Urinary bladder (tissue), 4 donors: Measurements from ENCODE around the gene TDRD5. TPM values are rescaled to one million over a fixed set of nuclear protein-coding genes. Genes with fewer than 3 reads are reported as not detected.

Source experiments
- DNase-seq: peaks from one replicate; pipeline ENCODE4 v3.0.0-alpha.2; 2015; ENCODE audit errors: extremely low spot score
- H3K27ac ChIP-seq: one replicate; pipeline ENCODE4 v1.5.1; 2013; ENCODE audit warnings: low read depth, mild to moderate bottlenecking, moderate library complexity
- H3K36me3 ChIP-seq: one replicate; pipeline ENCODE4 v1.6.1; 2013; ENCODE audit warnings: mild to moderate bottlenecking, moderate library complexity; ENCODE audit not compliant: insufficient read depth
- H3K4me1 ChIP-seq: one replicate; pipeline ENCODE4 v1.6.1; 2013; ENCODE audit warnings: mild to moderate bottlenecking, moderate library complexity; ENCODE audit not compliant: insufficient read depth
- H3K4me3 ChIP-seq: one replicate; pipeline ENCODE4 v1.5.1; 2013; ENCODE audit warnings: low read depth, low read length
- WGBS: extraction: QIAGEN DNeasy Blood & Tissue Kit; methylation state at CpG from one replicate; pipeline ENCODE4 v1.1.7; 2013; 5-methylcytosine and 5-hydroxymethylcytosine counted together
- polyA plus RNA-seq: library from polyadenylated mRNA; stranded (reverse); fragments of 200-250 nt; gene quantifications from one replicate; pipeline ENCODE4 v1.2.3, GENCODE V29; 2013
- total RNA-seq: library from RNA; depleted of rRNA; stranded (reverse); fragments of >200 nt; gene quantifications from one replicate; pipeline ENCODE4 v1.2.3, GENCODE V29; 2014
- donor health status: healthy with polysubstance abuse.
- donor health status: healthy.

Gene TDRD5
- total and polyA plus RNA-seq, 2 donors = 0.13 to 1.1 TPM

- Histone ChIP-seq H3K4me1 (peaks cover 3% of the 10 kb centered on the region), H3K4me3 (peak overlapping the region; percentile 19), H3K36me3 (no peaks in the 10 kb centered on the region), H3K27ac (no peak overlapping the region)
- WGBS = 4% methylated on average over 60 of the region's 60 CpGs
- DNase-seq = peak; percentile 18
Observed at GRCh38 chr1:179586107-179586823, 5.4 kb upstream of the TDRD5 start.

- WGBS = 96% methylated on average over 6 of the region's 6 CpGs
- peaks cover 3% of the 10 kb centered on the region for H3K4me1 ChIP-seq
- no peak overlapping the region for H3K4me3 ChIP-seq
- H3K36me3 ChIP-seq = no peaks in the 10 kb centered on the region
- DNase-seq = no peak
- H3K27ac ChIP-seq = no peak overlapping the region
Observed at GRCh38 chr1:179587336-179587735, 4.3 kb upstream of the TDRD5 start.

GRCh38 chr1:179588425-179589024, 3.1 kb upstream of the TDRD5 start:
- Histone ChIP-seq H3K36me3 (no peaks in the 10 kb centered on the region), H3K4me3 (no peak overlapping the region)
- WGBS = 89% methylated on average over 18 of the region's 18 CpGs

GRCh38 chr1:179589509-179589908, 2.1 kb upstream of the TDRD5 start:
- Histone ChIP-seq H3K4me3 (no peak overlapping the region), H3K36me3 (no peaks in the 10 kb centered on the region), H3K27ac (no peak overlapping the region), H3K4me1 (peaks cover 3% of the 10 kb centered on the region)
- DNase-seq = no peak
- 77% methylated on average over 4 of the region's 4 CpGs for WGBS

More at GRCh38 chr1:179588425-179589024, 3.1 kb upstream of the TDRD5 start:
- DNase-seq = no peak
- no peak overlapping the region for H3K27ac ChIP-seq
- peaks cover 3% of the 10 kb centered on the region for H3K4me1 ChIP-seq

GRCh38 chr1:179590671-179591070, 961 bp upstream of the TDRD5 start:
- H3K27ac ChIP-seq = no peak overlapping the region
- peaks cover 3% of the 10 kb centered on the region for H3K4me1 ChIP-seq
- no peak for DNase-seq
- no peak overlapping the region for H3K4me3 ChIP-seq
- H3K36me3 ChIP-seq = no peaks in the 10 kb centered on the region
- 83% methylated on average over 11 of the region's 11 CpGs for whole genome bisulfite sequencing

- Histone ChIP-seq H3K4me3 (no peak overlapping the region), H3K36me3 (no peaks in the 10 kb centered on the region), H3K27ac (no peak overlapping the region), H3K4me1 (peaks cover under 1% of the 10 kb centered on the region)
- DNase-seq = no peak
- WGBS = 28% methylated on average over 7 of the region's 7 CpGs
Observed at GRCh38 chr1:179591253-179591591, 410 bp upstream of the TDRD5 start.

GRCh38 chr1:179598631-179599030, 7.0 kb downstream of the TDRD5 start:
- Histone ChIP-seq H3K27ac (no peak overlapping the region), H3K36me3 (no peaks in the 10 kb centered on the region), H3K4me3 (no peak overlapping the region), H3K4me1 (no peaks in the 10 kb centered on the region)
- WGBS = 66% methylated on average over 1 of the region's 1 CpG
- no peak for DNase-seq

- Histone ChIP-seq H3K36me3 (no peaks in the 10 kb centered on the region), H3K4me1 (no peaks in the 10 kb centered on the region), H3K27ac (no peak overlapping the region), H3K4me3 (no peak overlapping the region)
- no peak for DNase-seq
Observed at GRCh38 chr1:179599623-179600249, 8.1 kb downstream of the TDRD5 start.

- no peaks in the 10 kb centered on the region for H3K4me1 ChIP-seq
- no peaks in the 10 kb centered on the region for H3K36me3 ChIP-seq
- no peak for DNase-seq
- WGBS = 91% methylated on average over 1 of the region's 1 CpG
- H3K4me3 ChIP-seq = no peak overlapping the region
- H3K27ac ChIP-seq = no peak overlapping the region
Observed at GRCh38 chr1:179601093-179601492, 9.5 kb downstream of the TDRD5 start.

GRCh38 chr1:179612361-179612760, 20.7 kb downstream of the TDRD5 start:
- Histone ChIP-seq H3K36me3 (no peaks in the 10 kb centered on the region), H3K27ac (no peak overlapping the region), H3K4me3 (no peak overlapping the region), H3K4me1 (no peaks in the 10 kb centered on the region)
- WGBS = 68% methylated on average over 3 of the region's 3 CpGs
- DNase-seq = no peak

- WGBS = 86% methylated on average over 2 of the region's 2 CpGs
- H3K4me1 ChIP-seq = no peaks in the 10 kb centered on the region
- no peak overlapping the region for H3K4me3 ChIP-seq
- DNase-seq = no peak
- no peaks in the 10 kb centered on the region for H3K36me3 ChIP-seq
- H3K27ac ChIP-seq = no peak overlapping the region
Observed at GRCh38 chr1:179630719-179631118, 39.1 kb downstream of the TDRD5 start.

GRCh38 chr1:179632868-179633267, 41.2 kb downstream of the TDRD5 start:
- H3K27ac ChIP-seq = no peak overlapping the region
- H3K4me3 ChIP-seq = no peak overlapping the region
- H3K36me3 ChIP-seq = no peaks in the 10 kb centered on the region
- no peaks in the 10 kb centered on the region for H3K4me1 ChIP-seq
- DNase-seq = no peak

GRCh38 chr1:179637211-179637860, 45.7 kb downstream of the TDRD5 start:
- no peaks in the 10 kb centered on the region for H3K4me1 ChIP-seq
- DNase-seq = no peak
- whole genome bisulfite sequencing = 65% methylated on average over 5 of the region's 5 CpGs
- no peak overlapping the region for H3K4me3 ChIP-seq
- no peak overlapping the region for H3K27ac ChIP-seq
- no peaks in the 10 kb centered on the region for H3K36me3 ChIP-seq

GRCh38 chr1:179661018-179661417, 69.4 kb downstream of the TDRD5 start:
- H3K36me3 ChIP-seq = no peaks in the 10 kb centered on the region
- no peak for DNase-seq
- no peak overlapping the region for H3K27ac ChIP-seq
- no peaks in the 10 kb centered on the region for H3K4me1 ChIP-seq
- H3K4me3 ChIP-seq = no peak overlapping the region
